HG03175 (cell line): ENCODE measurements around the gene WDR20.
"Not testable (repeated sequence)": the region's sequence is repeated elsewhere in the genome, so short reads cannot be mapped to it uniquely, and the experiment has no call there.

Experiments used
- ATAC-seq: cut with Tn5 transposase; IDR thresholded peaks from one replicate; pipeline ENCODE4 v1.9.1; 2021; ENCODE audit warnings: mild to moderate bottlenecking, moderate library complexity; ENCODE audit not compliant: unreplicated experiment

The WDR20 gene

GRCh38 chr14:102139286-102140026, at the start of gene WDR20:
WDR20 (plus strand) TSS chr14:102139897; CDS start chr14:102139924, 27 bp downstream.
- peak; percentile 94 for ATAC-seq

- ATAC-seq = no peak
Measured at GRCh38 chr14:102090713-102091112, 49.0 kb upstream of the WDR20 start.

- ATAC-seq = no peak
Measured at GRCh38 chr14:102092806-102093205, 46.9 kb upstream of the WDR20 start.

GRCh38 chr14:102094101-102094500, 45.6 kb upstream of the WDR20 start:
- no peak for ATAC-seq

- ATAC-seq = no peak
Measured at GRCh38 chr14:102095231-102095870, 44.3 kb upstream of the WDR20 start.

GRCh38 chr14:102095871-102096568, 43.7 kb upstream of the WDR20 start:
- no peak for ATAC-seq

GRCh38 chr14:102096569-102097188, 43.0 kb upstream of the WDR20 start:
- no peak for ATAC-seq

GRCh38 chr14:102097441-102098135, 42.1 kb upstream of the WDR20 start:
- ATAC-seq = no peak

GRCh38 chr14:102103062-102103695, 36.5 kb upstream of the WDR20 start:
- no peak for ATAC-seq

- no peak for ATAC-seq
Measured at GRCh38 chr14:102105369-102105768, 34.3 kb upstream of the WDR20 start.

GRCh38 chr14:102109332-102109731, 30.4 kb upstream of the WDR20 start:
- ATAC-seq = not testable (repeated sequence)

GRCh38 chr14:102111101-102111500, 28.6 kb upstream of the WDR20 start:
- ATAC-seq = no peak

GRCh38 chr14:102116361-102117180, 23.1 kb upstream of the WDR20 start:
- no peak for ATAC-seq

GRCh38 chr14:102117852-102118251, 21.8 kb upstream of the WDR20 start:
- no peak for ATAC-seq

- ATAC-seq = no peak
Measured at GRCh38 chr14:102120888-102121287, 18.8 kb upstream of the WDR20 start.

GRCh38 chr14:102121567-102121966, 18.1 kb upstream of the WDR20 start:
- ATAC-seq = no peak

- ATAC-seq = no peak
Measured at GRCh38 chr14:102124419-102124818, 15.3 kb upstream of the WDR20 start.

- no peak for ATAC-seq
Measured at GRCh38 chr14:102125546-102125945, 14.2 kb upstream of the WDR20 start.

GRCh38 chr14:102126807-102127455, 12.8 kb upstream of the WDR20 start:
- no peak for ATAC-seq
